Stomach (tissue), 4 donors: ENCODE results near the gene CTRB2.

ENCODE experiments used
- CTCF ChIP-seq, 7 experiments: fragments of 450-650 bp in 4 of 7; fragments of 200-600 bp in 3 of 7; sonication (generic) in 3 of 7; IDR thresholded peaks; one replicate each; pipeline ENCODE4 v1.5.1; 2016 to 2019; ENCODE audit warnings: antibody characterized with exemption in 7 of 7, control low read depth in 2 of 7, mild to moderate bottlenecking in 1 of 7
- POLR2A ChIP-seq, 4 donors: fragments of 450-650 bp; IDR thresholded peaks; one replicate each; pipeline ENCODE4 v1.6.1; 2016; ENCODE audit warnings: antibody characterized with exemption in 4 of 4, control low read depth in 2 of 4, mild to moderate bottlenecking in 1 of 4, moderate library complexity in 1 of 4
- POLR2AphosphoS5 ChIP-seq, 3 donors: sonication (generic); formaldehyde crosslinking; IDR thresholded peaks; one replicate each; pipeline ENCODE4 v1.6.1; 2016; ENCODE audit warnings: antibody characterized with exemption in 3 of 3

- TF ChIP-seq POLR2AphosphoS5 (IDR thresholded peaks at IDR 0.05): no peak
- TF ChIP-seq CTCF (IDR thresholded peaks at IDR 0.05): no peak
- no peak for TF ChIP-seq POLR2A (IDR thresholded peaks at IDR 0.05)
Observed at GRCh38 chr16:75247249-75247648, 40.3 kb upstream of the CTRB2 start.
